HG03520 (cell line): ENCODE measurements around the gene CROCC2.

Experiments
- ATAC-seq: cut with Tn5 transposase; IDR thresholded peaks from one replicate; pipeline ENCODE4 v1.9.1; 2021; ENCODE audit warnings: mild to moderate bottlenecking, moderate library complexity; ENCODE audit not compliant: unreplicated experiment

CROCC2 gene

GRCh38 chr2:241031436-241032165 is 125.5 kb downstream of the CROCC2 start:
- ATAC-seq, result no peak

GRCh38 chr2:241033336-241033987 is 127.3 kb downstream of the CROCC2 start:
- ATAC-seq, result no peak

GRCh38 chr2:241033994-241034393 is 127.9 kb downstream of the CROCC2 start:
- ATAC-seq, result no peak

GRCh38 chr2:241034490-241035141 is 128.5 kb downstream of the CROCC2 start:
- no peak for ATAC-seq

GRCh38 chr2:241035142-241035817 is 129.1 kb downstream of the CROCC2 start:
- no peak for ATAC-seq

- peak; percentile 5 for ATAC-seq
These were observed 129.8 kb downstream of the CROCC2 start for GRCh38 chr2:241035818-241036396.

- ATAC-seq, result peak; percentile 55
These were observed 130.3 kb downstream of the CROCC2 start for GRCh38 chr2:241036397-241036963.

GRCh38 chr2:241036964-241037421 is 130.9 kb downstream of the CROCC2 start:
- peak; percentile 29 for ATAC-seq

GRCh38 chr2:241037498-241037897 is 131.4 kb downstream of the CROCC2 start:
- ATAC-seq, result no peak

GRCh38 chr2:241038374-241039180 is 132.4 kb downstream of the CROCC2 start:
- no peak for ATAC-seq

- no peak for ATAC-seq
These were observed 133.3 kb downstream of the CROCC2 start for GRCh38 chr2:241039416-241039815.

- no peak for ATAC-seq
These were observed 134.1 kb downstream of the CROCC2 start for GRCh38 chr2:241040081-241040803.

- ATAC-seq, result peak; percentile 56
These were observed 135.5 kb downstream of the CROCC2 start for GRCh38 chr2:241041589-241042158.
